ENCODE results near the gene HEATR5A. TPM values are rescaled to one million over a fixed set of nuclear protein-coding genes. Genes with fewer than 3 reads are reported as not detected.
"Not testable (repeated sequence)": the region's sequence is repeated elsewhere in the genome, so short reads cannot be mapped to it uniquely, and the experiment has no call there.

HEATR5A gene
- total RNA-seq = 11.6 TPM

- Histone ChIP-seq H3K4me3 (peak within 1 kb of the TSS; percentile 91 to 97), H3K36me3 (no peaks in the 10 kb centered on the region), H3K4me1 (peaks cover 0 to 12% of the 10 kb centered on the region in 2 donors), H3K27ac (peak within 1 kb of the TSS; percentile 87 to 88), H3K9me3 (no peaks in the 10 kb centered on the region), H3K27me3 (no peaks in the 10 kb centered on the region)
- TF ChIP-seq CTCF (IDR thresholded peaks at IDR 0.05) = peak in 2 of 3 experiments; percentile 23 to 38
- intact Hi-C loops (cut with DNase I) = loop anchor here (1.0 to 10.0 kb wide), 3 partner anchors 28 to 654 kb away; partner anchors contain the start of genes ARHGAP5 and DTD2
- DNase-seq (ENCODE audit: low spot score in 2 of 2) = peak; percentile 71 to 96
Observed at GRCh38 chr14:31420319-31421111, at the start of gene HEATR5A. TSS of gene HEATR5A (minus strand) at chr14:31420550. CDS start at chr14:31402975, 17,575 bp downstream.

GRCh38 chr14:31466554-31466953, 46.2 kb upstream of the HEATR5A start:
- no peaks in the 10 kb centered on the region for H3K36me3 ChIP-seq
- no peaks in the 10 kb centered on the region for H3K9me3 ChIP-seq
- intact Hi-C loops (cut with DNase I) = no loop called here

GRCh38 chr14:31465111-31465510, 44.8 kb upstream of the HEATR5A start:
- Histone ChIP-seq H3K27ac (no peak overlapping the region), H3K9me3 (no peaks in the 10 kb centered on the region), H3K27me3 (no peaks in the 10 kb centered on the region), H3K4me1 (no peaks in the 10 kb centered on the region), H3K36me3 (no peaks in the 10 kb centered on the region), H3K4me3 (no peak overlapping the region)
- no peak for TF ChIP-seq CTCF (IDR thresholded peaks at IDR 0.05)
- intact Hi-C loops (cut with DNase I) = no loop called here
- no peak for DNase-seq (ENCODE audit: low spot score in 2 of 2)

More at GRCh38 chr14:31466554-31466953, 46.2 kb upstream of the HEATR5A start:
- no peaks in the 10 kb centered on the region for H3K27me3 ChIP-seq
- no peak overlapping the region for H3K27ac ChIP-seq
- no peak for DNase-seq (ENCODE audit: low spot score in 2 of 2)
- no peaks in the 10 kb centered on the region for H3K4me1 ChIP-seq
- no peak for TF ChIP-seq CTCF (IDR thresholded peaks at IDR 0.05)
- no peak overlapping the region for H3K4me3 ChIP-seq

GRCh38 chr14:31462450-31462849, 42.1 kb upstream of the HEATR5A start:
- intact Hi-C loops (cut with DNase I); H3K9me3 ChIP-seq; H3K4me1 ChIP-seq; H3K36me3 ChIP-seq; H3K27ac ChIP-seq; H3K4me3 ChIP-seq; H3K27me3 ChIP-seq; DNase-seq (ENCODE audit: low spot score in 2 of 2): not testable (repeated sequence)

GRCh38 chr14:31461545-31461944, 41.2 kb upstream of the HEATR5A start:
- TF ChIP-seq CTCF (IDR thresholded peaks at IDR 0.05) = no peak
- H3K36me3 ChIP-seq = no peaks in the 10 kb centered on the region
- no peak for DNase-seq (ENCODE audit: low spot score in 2 of 2)
- H3K27ac ChIP-seq = no peak overlapping the region
- H3K4me1 ChIP-seq = peaks cover 0 to 4% of the 10 kb centered on the region in 2 donors
- no peak overlapping the region for H3K4me3 ChIP-seq
- H3K27me3 ChIP-seq = no peaks in the 10 kb centered on the region
- intact Hi-C loops (cut with DNase I) = no loop called here
- H3K9me3 ChIP-seq = no peaks in the 10 kb centered on the region

All from ascending aorta (tissue), 2 donors.